Superior temporal gyrus (tissue), 1 donor: ENCODE measurements around the gene PIK3R5.
"Not testable (repeated sequence)": the region's sequence is repeated elsewhere in the genome, so short reads cannot be mapped to it uniquely, and the experiment has no call there.

Experiments used
- DNase-seq: peaks from one replicate; pipeline ENCODE4 v3.0.0-alpha.2; 2016; ENCODE audit errors: extremely low spot score

PIK3R5 gene

DNA sequence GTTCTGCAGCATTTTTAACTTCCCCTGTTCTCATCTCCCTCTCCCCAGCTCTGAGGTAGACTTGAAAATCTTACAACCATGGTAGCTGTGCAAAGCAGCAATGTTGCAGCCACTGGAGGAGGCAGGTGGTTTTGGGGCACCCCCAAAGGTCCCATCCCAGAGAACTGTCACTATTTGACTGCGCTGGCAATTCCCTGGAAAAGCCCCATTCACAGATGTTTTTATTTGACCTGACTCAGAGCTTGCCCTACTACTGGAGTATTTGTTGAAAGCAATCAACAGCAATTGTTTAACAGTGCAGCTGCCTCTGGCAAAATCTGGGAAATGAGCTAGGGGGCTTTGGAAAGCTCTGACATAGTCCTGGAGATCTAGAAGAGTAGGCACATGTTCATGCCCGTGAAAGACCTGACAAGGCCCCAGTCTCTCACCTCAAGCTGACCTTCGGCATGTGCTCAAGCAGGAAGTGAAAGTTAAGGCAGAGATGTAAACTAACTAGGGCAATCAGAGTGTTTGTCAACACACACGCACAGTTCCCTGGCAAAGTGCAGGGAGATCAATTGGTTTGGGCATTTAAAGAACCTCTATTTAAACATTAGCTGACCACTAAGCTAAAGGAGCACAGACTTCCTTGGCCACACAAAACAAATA, 19.7 kb upstream of the PIK3R5 start:
- DNase-seq: no peak

DNA sequence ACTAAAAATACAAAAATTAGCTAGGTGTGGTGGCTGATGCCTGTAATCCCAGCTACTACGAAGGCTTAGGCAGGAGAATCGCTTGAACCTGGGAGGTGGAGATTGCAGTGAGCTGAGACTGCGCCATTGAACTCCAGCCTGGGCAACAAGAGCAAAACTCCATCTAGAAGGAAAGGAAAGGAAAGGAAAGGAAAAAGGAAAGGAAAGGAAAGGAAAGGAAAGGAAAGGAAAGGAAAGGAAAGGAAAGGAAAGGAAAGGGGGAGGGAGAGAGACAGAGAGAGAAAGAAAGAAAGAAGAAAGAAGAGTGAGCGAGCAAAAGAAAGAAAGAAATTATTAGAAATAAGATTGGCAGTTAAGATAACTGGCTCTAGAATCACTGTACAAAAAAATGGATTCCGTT, 18.7 kb upstream of the PIK3R5 start:
- not testable (repeated sequence) for DNase-seq

DNA sequence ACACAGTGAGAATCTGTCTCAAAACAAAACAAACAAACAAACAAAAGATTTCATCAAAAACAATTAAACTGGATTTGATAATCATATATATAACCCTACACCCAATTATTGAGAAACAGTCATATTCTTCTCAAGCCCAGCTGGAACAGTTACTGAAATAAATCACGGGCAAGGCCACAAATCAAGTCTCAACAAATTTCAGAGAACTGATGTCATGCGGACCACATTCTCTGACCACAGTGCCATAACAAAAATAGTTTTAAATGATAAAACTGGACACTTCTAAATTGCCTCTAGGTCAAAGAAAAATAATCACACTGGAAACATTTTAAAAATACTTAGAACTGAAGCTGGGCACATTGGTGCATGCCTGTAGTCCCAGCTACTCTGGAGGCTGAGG, 15.9 kb upstream of the PIK3R5 start:
- no peak for DNase-seq

DNA sequence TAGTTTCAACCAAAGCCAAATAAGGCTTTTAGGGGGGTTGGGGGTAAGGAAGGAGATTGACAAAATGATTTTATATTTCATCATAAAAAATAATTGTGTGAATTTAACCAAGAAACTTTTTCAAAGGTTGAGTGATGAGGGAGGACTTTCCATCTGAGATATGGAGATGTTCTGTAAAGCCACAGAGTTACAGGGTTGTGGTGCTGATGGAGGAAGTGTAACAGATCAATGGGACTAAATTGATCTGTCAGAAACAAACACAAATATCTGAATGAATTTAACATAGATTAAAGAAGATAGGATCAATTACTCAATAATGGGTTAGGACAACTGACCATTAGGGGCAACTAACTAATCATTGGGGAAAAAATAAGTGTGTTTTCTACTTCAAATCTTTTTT, 14.2 kb upstream of the PIK3R5 start:
- no peak for DNase-seq

DNA sequence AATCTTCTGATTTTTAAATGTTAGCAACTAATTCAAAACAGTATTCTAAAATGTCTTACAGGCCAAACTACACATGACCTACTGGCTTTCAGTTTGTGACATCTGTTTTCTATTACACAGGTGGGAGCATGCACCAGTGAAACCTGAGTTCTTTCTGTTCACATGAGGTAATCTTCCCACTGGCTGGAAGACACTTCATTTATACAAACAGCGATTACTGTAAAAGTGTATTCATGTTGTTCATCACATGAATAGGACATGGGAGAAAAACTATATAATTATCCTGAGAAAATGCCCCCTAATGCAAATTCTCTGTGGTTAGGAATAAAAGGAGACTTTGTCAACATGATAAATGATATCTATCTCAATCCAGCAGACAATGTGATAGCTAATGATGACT, 11.1 kb upstream of the PIK3R5 start:
- no peak for DNase-seq

DNA sequence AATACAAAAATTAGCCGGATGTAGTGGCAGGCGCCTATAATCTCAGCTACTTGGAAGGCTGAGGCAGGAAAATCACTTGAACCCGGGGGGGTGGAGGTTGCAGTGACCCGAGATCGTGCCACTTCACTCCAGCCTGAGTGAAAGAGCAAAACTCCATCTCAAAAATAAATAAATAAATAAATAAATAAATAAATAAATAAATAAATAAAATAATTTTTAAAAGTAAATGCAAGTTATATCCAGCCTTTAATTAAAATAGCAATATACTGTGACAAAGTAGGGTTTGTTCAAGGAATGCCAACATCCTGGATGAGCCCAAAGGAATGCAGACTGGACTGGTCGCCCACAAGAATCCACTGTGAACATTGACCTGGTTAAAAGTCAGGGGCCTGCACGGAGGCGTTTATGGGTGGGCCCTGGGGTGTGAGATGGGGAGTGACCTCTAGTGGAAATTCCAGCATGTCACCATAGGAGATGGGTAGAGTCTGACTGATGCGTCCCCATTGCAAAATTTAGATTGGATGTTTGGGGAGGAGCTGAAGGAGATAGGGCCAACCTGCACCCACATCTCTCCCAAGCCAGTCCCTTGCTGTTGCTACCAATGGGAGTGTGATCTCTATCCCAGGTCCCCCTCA, 9.7 kb upstream of the PIK3R5 start:
- no peak for DNase-seq

DNA sequence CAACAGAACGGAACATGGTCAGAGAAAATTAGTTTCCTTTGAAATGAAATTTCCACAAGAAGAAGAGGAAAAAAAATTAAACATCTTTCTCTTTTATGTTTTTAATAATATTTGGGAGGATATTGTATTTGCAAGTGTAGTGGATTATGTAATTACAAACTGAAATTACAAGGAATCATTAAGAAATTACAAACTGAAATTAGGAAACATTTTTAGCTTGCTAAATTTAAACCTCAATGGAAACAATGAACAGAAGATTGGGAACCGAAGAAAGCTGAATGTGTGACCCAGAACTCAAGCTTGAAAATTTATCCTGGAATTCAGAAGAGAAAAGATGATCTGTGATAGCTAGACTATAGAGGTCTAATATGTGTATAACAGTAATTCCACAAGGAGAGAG, 4.4 kb upstream of the PIK3R5 start:
- no peak for DNase-seq

DNA sequence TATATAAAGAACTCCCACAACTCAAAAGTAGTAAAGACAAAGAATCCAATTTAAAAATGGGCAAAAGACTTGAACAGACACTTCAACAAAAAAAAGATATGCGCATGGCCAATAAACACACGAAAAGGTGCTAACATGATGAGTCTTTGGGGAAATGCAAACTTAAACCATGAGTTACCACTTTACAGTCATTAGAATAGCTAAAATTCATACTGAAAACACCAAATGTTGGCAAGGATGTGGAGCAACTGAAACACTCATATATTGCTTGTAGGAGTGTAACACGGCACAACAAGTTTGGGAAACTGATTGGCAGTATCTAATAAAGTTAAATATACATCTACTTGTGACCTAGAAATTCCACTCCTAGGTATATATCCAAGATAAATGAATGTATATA, 3.0 kb upstream of the PIK3R5 start:
- DNase-seq: no peak

DNA sequence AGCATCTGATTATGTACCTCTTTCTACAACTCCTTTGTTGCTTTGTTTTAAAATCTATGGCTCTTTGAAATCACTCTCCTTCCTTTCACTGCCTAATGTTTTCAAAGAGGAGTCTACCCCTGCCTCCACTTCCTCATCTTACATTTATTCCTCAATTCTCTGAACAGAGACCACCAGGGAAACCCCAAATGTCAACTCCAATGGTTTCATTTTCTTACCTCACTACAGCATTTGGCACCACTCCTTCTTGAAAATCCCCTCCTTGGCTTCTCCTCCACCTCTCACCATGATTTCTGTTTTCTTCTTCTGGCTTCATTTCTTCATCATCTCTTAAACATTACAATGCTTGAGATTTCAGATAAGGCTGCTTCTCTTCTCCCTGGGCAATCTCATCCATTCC, 2.4 kb upstream of the PIK3R5 start:
- DNase-seq: no peak

DNA sequence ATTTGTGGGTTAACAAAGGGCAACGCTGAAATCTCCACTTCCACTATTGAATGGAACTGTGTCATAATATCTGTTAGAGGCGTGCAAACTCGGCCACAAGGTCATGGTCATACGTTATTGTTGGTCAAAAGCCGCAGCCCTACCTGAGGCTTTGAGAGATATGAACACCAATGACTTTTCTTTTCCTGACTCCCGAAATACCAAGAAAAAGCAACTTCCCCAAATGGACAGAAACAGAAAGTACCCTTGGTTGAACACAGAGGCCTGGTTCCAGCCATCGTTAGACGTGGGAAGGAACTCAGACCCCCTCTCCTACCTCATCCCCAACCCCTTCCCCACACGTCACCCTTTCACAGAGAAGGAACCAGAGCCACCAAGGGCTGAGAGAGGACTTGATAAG, 1.4 kb upstream of the PIK3R5 start:
- no peak for DNase-seq

DNA sequence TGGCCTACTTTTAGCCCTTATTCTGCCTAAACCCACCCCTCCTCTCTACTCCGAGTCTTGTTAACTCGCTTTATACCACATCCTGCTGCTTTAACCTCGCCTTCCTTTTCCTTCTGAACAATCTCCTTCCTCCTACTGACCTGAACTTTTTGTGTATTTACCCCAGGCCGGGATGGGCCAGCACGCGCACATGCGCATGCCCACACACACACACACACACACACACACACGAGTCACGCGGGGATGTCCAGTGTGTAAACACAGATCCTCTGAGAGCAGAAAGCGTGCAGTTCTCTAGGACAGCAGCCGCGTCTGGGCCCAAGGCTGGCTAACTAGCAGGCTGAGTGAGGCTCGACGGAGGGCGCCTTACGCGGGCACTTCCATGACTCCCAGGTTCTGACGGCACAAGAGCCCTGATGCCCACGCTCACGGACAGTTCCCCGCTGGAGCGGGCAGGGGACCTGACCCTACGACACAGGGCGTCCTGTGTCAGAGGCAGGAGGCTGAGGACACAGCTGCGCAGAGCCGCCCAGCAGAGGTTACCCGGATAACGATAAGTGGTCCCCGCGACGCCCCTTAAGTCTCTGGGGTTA, 610 bp downstream of the PIK3R5 start:
- no peak for DNase-seq

DNA sequence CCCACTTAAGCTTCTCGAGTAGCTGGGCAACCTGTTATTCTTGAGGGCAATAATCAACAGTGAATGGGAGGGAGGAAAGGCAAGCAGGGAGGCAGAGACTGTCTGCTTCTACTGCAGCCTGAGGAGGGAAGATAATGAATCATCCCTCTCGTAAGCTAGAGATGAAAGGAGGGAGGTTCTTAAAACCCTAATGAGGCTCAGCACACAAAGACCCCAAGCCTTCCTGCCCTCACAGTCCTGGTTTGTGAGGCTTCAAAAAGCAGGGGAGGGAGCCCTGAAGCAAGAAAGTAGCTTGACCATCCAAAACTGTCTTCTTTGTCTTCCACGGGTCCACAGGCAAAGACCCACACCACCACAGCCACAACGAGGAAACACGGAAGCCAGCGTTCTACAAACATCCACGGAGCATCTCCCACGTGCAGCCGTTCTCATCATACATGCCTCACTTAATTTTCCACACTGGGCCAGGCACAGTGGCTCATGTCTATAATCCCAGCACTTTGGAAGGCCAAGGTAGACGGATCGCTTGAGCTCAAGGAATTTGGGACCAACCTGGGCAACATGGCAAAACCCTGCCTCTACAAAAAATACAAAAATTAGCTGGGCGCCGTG, 1.8 kb downstream of the PIK3R5 start:
- DNase-seq: no peak

DNA sequence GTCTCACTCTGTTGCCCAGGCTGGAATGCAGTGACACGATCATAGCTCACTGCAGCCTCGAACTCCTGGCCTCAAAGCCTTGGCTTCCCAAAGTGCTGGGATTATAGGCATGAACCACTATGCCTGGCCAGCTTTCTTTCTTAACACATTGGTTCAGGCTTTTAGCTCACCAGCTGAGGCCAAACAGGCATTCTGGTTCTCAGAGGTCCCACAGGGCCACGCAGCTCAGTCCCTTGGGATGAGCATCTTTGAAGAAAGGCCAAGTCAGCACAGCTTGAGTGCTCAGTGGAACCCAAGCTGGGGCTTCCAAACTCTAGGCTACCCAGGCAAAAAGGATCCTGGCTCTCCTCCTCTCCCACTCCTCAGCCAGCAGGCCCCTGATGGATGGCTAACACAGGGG, 2.5 kb downstream of the PIK3R5 start:
- no peak for DNase-seq

DNA sequence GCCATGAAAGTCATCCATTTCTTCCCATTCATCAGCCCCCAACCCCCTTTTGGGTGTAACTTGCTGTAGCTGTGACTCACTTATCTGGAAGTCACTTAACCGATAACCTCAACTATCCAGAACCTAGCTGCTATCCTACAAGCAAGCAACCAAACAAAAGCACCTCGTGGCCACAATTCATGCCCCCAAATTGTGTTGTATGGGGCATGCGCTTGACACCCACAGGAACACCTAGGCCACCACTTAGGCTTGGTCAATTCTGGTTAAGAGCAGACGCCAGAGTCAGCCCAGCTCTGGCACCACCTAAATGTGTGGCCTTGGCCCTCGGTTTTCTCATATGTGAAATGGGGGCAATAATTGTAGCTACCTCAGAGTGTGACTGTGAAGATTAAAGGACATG, 3.7 kb downstream of the PIK3R5 start:
- DNase-seq: no peak

DNA sequence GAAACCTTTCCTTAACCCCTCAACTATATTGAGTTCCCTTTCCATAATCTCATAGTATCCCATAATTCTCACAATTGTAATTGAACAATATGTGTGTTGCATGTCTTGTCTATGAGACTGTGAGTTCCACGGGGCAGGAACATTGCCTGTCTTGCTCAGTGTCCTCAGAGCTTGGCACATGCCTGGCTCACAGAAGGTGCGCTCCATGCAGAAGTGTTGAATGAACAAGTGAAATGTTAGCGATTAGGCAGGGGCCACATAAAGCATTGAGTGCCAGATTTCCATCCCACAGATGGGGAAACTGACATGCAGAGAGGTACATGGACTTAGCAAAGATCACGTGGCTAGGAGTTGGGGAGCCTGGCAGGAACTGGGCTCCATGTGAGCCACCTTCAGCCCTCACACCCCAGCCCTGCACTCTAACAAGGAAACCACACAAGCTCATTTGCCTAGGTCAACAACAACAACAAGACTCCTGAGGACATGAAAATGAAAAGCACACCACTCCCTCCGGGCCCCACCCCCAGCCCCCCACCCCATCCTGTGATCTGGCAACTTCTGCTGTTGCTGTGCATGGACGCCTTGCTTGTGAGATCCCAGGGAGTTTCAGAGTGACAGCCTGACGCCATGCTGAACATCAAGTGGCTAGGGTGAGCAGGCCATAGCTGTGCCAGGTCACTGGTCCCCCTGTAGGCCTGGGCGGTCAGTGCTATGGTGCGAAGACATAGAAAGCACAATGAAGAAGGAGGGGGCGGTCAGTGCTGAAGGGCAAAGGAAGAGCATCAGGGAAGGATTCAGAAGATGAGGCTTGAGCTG, 5.0 kb downstream of the PIK3R5 start:
- no peak for DNase-seq

DNA sequence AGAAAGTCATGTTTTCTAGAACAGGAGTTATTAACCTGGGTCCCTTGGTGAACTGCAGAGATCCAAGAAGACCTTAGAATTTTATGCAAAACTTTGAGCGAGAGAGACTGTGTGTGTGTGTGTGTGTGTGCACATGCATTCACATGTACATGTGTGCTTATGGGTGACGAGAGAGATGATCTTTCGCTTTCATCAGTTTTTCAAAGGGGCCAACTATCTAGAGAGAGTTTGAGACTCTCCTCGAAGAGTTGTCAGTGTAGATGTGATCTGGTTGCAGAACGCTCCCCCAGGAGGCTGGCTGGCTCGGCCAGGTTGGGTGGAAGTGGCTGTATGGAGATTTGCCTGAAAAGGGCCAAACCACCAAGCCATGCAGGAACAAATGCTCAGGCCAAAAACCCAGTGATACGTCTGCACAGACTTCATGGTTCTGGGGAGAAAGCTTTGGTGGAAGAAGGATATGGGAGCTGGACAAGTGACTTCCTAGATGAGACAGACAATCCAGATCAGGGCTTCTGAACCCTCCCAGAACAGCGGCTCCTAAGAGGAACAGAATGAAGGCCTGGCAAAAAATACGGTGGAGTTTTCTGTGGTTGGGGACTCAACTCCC, 6.1 kb downstream of the PIK3R5 start:
- DNase-seq: no peak

DNA sequence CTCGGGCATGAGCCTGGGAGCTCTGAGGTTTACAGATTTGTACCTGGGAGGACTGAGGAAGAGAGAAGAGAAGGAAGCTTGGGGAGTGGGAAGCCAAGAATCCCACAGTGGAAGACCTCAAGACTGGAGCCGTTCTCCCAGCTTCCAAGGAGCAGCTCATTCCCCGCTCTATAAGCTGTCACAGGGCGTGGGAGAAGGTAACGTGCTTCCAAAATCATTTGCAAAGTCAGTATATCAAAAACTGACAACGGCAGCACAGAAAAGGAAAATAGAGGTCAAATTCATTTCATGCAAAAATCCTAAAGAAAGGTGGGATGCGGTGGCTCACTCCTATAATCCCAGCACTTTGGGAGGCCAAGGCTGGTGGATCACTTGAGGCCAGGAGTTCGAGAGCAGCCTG, 7.8 kb downstream of the PIK3R5 start:
- no peak for DNase-seq

DNA sequence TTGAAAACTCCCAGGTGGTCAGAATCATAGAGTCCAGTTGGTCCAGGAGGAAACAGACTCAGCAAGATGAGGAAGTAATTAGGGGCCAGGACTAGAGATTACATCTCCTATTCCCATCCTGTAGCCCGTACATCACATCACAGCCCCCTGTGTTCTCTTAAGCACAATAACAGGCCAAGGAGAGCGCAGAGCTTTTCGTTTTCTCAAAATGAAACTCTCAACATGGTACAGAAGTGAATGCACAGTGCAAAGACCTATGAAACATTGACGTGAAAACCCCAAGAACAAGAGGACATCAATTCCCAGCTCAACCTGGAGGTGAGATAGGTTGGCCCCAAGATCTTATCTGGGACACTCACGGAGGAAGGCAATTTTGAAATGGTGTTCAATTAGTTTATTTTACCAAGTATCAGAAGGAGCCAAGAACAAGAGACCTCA, 9.0 kb downstream of the PIK3R5 start:
- no peak for DNase-seq

DNA sequence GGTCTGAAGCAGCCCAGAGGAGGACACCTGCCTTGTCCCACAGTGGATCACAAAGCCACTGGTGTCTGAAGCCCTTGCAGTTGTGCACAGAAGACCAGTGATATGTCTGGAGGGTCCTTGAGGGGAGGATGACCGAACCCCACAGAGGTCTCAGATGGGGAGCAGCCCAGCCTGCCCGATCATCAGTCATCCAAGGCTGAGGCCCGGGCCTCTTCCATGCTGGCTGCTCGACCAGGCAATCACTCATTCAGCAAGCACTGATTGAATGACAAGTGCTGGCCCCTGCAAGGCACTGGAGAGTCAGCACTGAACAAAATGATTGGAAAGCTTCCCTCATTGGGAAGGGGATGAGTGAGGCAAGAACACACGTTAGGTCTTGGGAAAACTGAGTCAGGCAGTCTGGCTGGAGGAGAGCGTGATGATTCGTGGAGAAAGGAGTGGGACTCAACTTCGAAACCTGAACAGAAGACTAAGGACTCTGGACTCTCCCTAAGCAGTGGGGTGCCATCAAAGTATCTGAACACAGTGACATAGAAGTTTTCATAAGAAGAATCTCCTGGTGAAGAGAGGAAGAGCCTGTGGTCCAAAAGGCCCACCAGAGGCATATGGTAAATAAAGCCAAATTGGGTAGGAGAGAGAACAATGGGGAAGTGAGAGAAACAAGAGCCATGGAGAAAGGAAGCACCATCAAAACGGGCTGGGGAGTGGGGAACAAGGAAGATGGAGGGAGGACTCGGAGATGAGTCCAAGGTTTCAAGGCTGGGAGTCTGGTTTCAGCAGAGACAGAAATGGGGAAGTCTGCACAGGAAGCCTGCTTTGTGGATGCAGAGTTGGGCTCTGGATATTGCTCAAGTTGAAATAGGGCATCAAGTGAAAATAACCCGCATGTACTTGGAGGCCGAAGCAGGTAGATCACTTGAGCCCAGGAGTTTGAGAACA, 10.2 kb downstream of the PIK3R5 start:
- peak; percentile 15 for DNase-seq

DNA sequence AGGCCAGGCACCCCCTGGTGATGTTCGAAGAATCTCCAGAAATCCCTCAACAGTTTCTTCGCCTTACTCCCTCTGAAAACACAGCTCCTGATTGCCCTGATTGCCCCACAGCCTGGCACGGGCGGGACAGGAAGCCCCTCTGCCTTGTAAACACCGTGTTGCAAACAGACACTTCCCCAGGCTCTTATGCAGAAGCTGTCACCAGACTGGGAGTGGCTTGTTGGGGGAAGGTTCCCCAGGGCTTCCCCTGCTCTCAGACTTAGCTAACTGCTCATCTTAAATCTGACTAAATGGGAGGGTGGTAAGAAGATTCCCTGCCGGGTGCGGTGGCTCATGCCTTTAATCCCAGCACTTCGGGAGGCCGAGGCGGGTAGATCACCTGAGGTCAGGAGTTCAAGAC, 11.2 kb downstream of the PIK3R5 start:
- no peak for DNase-seq
